ENCODE data around the gene SHC2.

The SHC2 gene

DNA sequence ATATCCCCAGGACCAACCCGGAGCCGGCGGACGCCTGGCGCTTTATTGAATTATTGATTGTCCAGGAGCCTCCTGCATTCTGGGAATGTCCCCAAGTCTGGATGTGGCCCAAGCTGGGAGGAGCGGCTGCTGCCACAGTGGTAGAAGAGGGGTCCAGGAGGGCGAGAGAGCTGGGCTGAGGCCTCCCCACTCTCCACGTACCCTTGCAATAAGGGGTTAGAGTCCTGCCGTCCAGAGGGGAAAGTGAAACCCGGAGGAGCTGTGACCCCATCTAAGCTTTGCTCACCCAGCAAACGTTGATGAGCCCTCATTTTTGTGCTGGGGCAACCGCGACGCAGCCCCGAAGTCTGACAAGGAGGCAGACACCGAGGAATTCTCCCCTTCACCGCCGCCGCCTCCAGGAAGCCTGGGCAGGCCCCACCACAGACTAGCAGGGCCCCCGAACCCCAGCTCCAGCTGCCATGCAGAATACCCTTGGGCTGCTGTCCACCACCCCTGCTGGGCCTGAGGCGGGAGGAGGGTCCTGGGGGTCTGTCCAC lies 50.5 kb downstream of the SHC2 start:
- TF ChIP-seq TCF4 (CRISPR knock-in tag; IDR thresholded peaks at IDR 0.05; ENCODE audit: borderline replicate concordance) = no peak
- TF ChIP-seq BACH2 (CRISPR knock-in tag; IDR thresholded peaks at IDR 0.05; ENCODE audit: borderline replicate concordance) = no peak
- TF ChIP-seq, protein P1, sequence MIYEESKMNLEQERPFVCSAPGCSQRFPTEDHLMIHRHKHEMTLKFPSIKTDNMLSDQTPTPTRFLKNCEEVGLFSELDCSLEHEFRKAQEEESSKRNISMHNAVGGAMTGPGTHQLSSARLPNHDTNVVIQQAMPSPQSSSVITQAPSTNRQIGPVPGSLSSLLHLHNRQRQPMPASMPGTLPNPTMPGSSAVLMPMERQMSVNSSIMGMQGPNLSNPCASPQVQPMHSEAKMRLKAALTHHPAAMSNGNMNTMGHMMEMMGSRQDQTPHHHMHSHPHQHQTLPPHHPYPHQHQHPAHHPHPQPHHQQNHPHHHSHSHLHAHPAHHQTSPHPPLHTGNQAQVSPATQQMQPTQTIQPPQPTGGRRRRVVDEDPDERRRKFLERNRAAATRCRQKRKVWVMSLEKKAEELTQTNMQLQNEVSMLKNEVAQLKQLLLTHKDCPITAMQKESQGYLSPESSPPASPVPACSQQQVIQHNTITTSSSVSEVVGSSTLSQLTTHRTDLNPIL (CRISPR knock-in tag; IDR thresholded peaks at IDR 0.05; ENCODE audit: low read depth) = no peak
- TF ChIP-seq ZFP3 (CRISPR knock-in tag; IDR thresholded peaks at IDR 0.05) = no peak
- no peak for TF ChIP-seq CSDC2 (CRISPR knock-in tag; IDR thresholded peaks at IDR 0.05)
- no peak for TF ChIP-seq ZFP30 (CRISPR knock-in tag; IDR thresholded peaks at IDR 0.05)
- TF ChIP-seq, protein P2, sequence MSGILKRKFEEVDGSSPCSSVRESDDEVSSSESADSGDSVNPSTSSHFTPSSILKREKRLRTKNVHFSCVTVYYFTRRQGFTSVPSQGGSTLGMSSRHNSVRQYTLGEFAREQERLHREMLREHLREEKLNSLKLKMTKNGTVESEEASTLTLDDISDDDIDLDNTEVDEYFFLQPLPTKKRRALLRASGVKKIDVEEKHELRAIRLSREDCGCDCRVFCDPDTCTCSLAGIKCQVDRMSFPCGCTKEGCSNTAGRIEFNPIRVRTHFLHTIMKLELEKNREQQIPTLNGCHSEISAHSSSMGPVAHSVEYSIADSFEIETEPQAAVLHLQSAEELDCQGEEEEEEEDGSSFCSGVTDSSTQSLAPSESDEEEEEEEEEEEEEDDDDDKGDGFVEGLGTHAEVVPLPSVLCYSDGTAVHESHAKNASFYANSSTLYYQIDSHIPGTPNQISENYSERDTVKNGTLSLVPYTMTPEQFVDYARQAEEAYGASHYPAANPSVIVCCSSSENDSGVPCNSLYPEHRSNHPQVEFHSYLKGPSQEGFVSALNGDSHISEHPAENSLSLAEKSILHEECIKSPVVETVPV (CRISPR knock-in tag; IDR thresholded peaks at IDR 0.05) = no peak
- TF ChIP-seq GLIS3 (CRISPR knock-in tag; IDR thresholded peaks at IDR 0.05) = no peak
- no peak for TF ChIP-seq PPARA (CRISPR knock-in tag; IDR thresholded peaks at IDR 0.05; ENCODE audit: borderline replicate concordance)
- no peak for TF ChIP-seq RARB (CRISPR knock-in tag; IDR thresholded peaks at IDR 0.05)
- TF ChIP-seq SNAI2 (CRISPR knock-in tag; IDR thresholded peaks at IDR 0.05) = no peak
- TF ChIP-seq ESRRG (CRISPR knock-in tag; IDR thresholded peaks at IDR 0.05) = no peak
- no peak for TF ChIP-seq ZNF565 (CRISPR knock-in tag; conservative IDR thresholded peaks at IDR 0.05; ENCODE audit: low read depth)
- TF ChIP-seq, protein P3, sequence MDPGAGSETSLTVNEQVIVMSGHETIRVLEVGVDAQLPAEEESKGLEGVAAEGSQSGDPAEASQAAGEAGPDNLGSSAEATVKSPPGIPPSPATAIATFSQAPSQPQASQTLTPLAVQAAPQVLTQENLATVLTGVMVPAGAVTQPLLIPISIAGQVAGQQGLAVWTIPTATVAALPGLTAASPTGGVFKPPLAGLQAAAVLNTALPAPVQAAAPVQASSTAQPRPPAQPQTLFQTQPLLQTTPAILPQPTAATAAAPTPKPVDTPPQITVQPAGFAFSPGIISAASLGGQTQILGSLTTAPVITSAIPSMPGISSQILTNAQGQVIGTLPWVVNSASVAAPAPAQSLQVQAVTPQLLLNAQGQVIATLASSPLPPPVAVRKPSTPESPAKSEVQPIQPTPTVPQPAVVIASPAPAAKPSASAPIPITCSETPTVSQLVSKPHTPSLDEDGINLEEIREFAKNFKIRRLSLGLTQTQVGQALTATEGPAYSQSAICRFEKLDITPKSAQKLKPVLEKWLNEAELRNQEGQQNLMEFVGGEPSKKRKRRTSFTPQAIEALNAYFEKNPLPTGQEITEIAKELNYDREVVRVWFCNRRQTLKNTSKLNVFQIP (CRISPR knock-in tag; IDR thresholded peaks at IDR 0.05; ENCODE audit: borderline replicate concordance, low read depth) = no peak
- TF ChIP-seq ZNF70 (CRISPR knock-in tag; IDR thresholded peaks at IDR 0.05) = no peak
- ATAC-seq = no peak; the same call in 2 of the 3 replicates

DNA sequence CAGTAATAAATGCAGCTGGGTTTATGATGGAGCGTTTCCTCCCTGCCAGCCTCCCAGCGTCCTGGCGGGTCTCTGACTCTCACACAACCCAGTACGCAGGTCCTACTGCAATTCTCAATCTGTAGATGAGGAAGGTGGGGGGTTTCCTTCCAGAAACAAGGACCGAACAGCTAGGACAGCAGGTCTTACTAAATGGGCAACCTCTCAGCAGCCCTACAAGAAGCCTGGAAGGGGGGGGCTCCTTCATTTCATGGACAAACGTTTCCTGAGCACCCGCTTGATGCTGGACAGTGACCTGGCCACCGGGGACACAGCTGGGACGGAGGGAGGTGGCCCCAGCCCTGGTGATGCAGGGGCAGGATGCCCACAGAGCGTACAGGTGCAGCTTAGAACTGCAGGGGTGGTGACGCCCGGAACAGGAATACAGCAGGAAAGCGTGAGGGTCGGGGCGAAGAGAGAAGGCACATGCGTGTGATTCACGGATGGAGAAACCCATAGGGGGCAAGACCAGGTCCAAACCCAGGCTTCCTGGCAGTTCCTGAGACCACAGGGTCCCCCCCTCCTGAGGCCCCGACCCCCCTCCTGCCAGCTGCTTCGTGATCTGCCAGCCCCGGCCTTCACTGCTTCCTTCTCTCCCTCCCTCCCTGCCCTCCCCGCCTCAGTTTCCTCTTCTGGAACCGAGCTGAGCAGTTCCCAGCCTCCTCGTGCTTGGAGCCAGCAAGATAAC lies 51.2 kb downstream of the SHC2 start:
- peak; percentile 31 for ATAC-seq
- TF ChIP-seq, protein P3 (CRISPR knock-in tag; IDR thresholded peaks at IDR 0.05; ENCODE audit: borderline replicate concordance, low read depth) = no peak
- no peak for TF ChIP-seq ZNF565 (CRISPR knock-in tag; conservative IDR thresholded peaks at IDR 0.05; ENCODE audit: low read depth)
- TF ChIP-seq ZFP3 (CRISPR knock-in tag; IDR thresholded peaks at IDR 0.05) = no peak
- TF ChIP-seq, protein P4, sequence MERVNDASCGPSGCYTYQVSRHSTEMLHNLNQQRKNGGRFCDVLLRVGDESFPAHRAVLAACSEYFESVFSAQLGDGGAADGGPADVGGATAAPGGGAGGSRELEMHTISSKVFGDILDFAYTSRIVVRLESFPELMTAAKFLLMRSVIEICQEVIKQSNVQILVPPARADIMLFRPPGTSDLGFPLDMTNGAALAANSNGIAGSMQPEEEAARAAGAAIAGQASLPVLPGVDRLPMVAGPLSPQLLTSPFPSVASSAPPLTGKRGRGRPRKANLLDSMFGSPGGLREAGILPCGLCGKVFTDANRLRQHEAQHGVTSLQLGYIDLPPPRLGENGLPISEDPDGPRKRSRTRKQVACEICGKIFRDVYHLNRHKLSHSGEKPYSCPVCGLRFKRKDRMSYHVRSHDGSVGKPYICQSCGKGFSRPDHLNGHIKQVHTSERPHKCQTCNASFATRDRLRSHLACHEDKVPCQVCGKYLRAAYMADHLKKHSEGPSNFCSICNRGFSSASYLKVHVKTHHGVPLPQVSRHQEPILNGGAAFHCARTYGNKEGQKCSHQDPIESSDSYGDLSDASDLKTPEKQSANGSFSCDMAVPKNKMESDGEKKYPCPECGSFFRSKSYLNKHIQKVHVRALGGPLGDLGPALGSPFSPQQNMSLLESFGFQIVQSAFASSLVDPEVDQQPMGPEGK (CRISPR knock-in tag; IDR thresholded peaks at IDR 0.05; ENCODE audit: borderline replicate concordance) = no peak
- TF ChIP-seq, protein P1 (CRISPR knock-in tag; IDR thresholded peaks at IDR 0.05; ENCODE audit: low read depth) = no peak
- no peak for TF ChIP-seq ARNTL (CRISPR knock-in tag; IDR thresholded peaks at IDR 0.05; ENCODE audit: borderline replicate concordance, low read depth)
- no peak for TF ChIP-seq ZNF8 (CRISPR knock-in tag; IDR thresholded peaks at IDR 0.05)
- no peak for TF ChIP-seq BACH2 (CRISPR knock-in tag; IDR thresholded peaks at IDR 0.05; ENCODE audit: borderline replicate concordance)
- no peak for TF ChIP-seq ISL1 (CRISPR knock-in tag; IDR thresholded peaks at IDR 0.05)
- TF ChIP-seq CSDC2 (CRISPR knock-in tag; IDR thresholded peaks at IDR 0.05) = no peak
- no peak for TF ChIP-seq ESRRG (CRISPR knock-in tag; IDR thresholded peaks at IDR 0.05)

Data from SK-N-SH treated with all-trans-retinoic acid at 6 μM for 48 hours (cell line).